Spleen (tissue), 11 donors: ENCODE measurements around the gene POLN. TPM values are rescaled to one million over a fixed set of nuclear protein-coding genes. Genes with fewer than 3 reads are reported as not detected.

Experiments used
- DNase-seq: peaks from one replicate; pipeline ENCODE4 v3.0.0-alpha.2; 2020
- H3K27ac ChIP-seq, 8 donors: fragments of 200-600 bp; sonication (generic) in 7 of 8; 1 replicate in 4 of 8; 2 replicates in 4 of 8; pipeline versions ENCODE4 v1.5.0 to v1.8.0; 2016 to 2021; ENCODE audit warnings: inconsistent platforms in 4 of 8, mild to moderate bottlenecking in 4 of 8, moderate library complexity in 1 of 8
- H3K27me3 ChIP-seq, 7 donors: fragments of 200-600 bp; sonication (generic) in 6 of 7; replicated peaks in 1 of 7; 1 replicate in 4 of 7; 2 replicates in 3 of 7; pipeline versions ENCODE4 v1.5.0 to v1.8.0; 2016 to 2021; ENCODE audit warnings: inconsistent platforms in 3 of 7, mild to moderate bottlenecking in 1 of 7
- H3K36me3 ChIP-seq, 6 donors: fragments of 200-600 bp; sonication (generic) in 5 of 6; 1 replicate in 4 of 6; 2 replicates in 2 of 6; pipeline versions ENCODE4 v1.5.0 to v1.8.0; 2016 to 2021; ENCODE audit warnings: inconsistent platforms in 2 of 6
- H3K4me1 ChIP-seq, 6 donors: fragments of 200-600 bp; sonication (generic) in 5 of 6; 1 replicate in 3 of 6; 2 replicates in 3 of 6; pipeline versions ENCODE4 v1.5.0 to v1.8.0; 2016 to 2021; ENCODE audit warnings: inconsistent platforms in 3 of 6
- H3K4me3 ChIP-seq, 8 donors: fragments of 200-600 bp; sonication (generic) in 7 of 8; 1 replicate in 4 of 8; 2 replicates in 4 of 8; pipeline versions ENCODE4 v1.5.0 to v1.8.0; 2016 to 2021; ENCODE audit warnings: inconsistent platforms in 4 of 8, mild to moderate bottlenecking in 4 of 8, moderate library complexity in 2 of 8
- H3K9me3 ChIP-seq, 8 donors: fragments of 200-600 bp; sonication (generic) in 7 of 8; 1 replicate in 4 of 8; 2 replicates in 4 of 8; pipeline versions ENCODE4 v1.5.0 to v1.8.0; 2016 to 2021; ENCODE audit warnings: inconsistent platforms in 4 of 8
- POLR2A ChIP-seq, 3 donors: fragments of 450-650 bp; IDR thresholded peaks; one replicate each; pipeline ENCODE4 v1.5.1; 2017; ENCODE audit warnings: antibody characterized with exemption in 3 of 3, mild to moderate bottlenecking in 1 of 3
- POLR2AphosphoS5 ChIP-seq, 3 donors: sonication (generic); formaldehyde crosslinking; IDR thresholded peaks; one replicate each; pipeline ENCODE4 v1.5.1; 2017; ENCODE audit warnings: antibody characterized with exemption in 3 of 3
- WGBS, 5 donors: extraction: QIAGEN DNeasy Blood & Tissue Kit in 3 of 5; methylation state at CpG; one replicate each; pipeline versions ENCODE4 v1.1.5 to v1.1.7; 2013 to 2018; 5-methylcytosine and 5-hydroxymethylcytosine counted together
- intact Hi-C: fragments of 100-400 bp; cut with DNase I; formaldehyde crosslinking; loops from one replicate; pipeline ENCODE4 v1.15.0; 2023; ENCODE audit warnings: low total_unique reads
- polyA plus RNA-seq, 3 donors: library from polyadenylated mRNA; stranded (reverse); fragments of 200-250 nt; gene quantifications; one replicate each; pipeline ENCODE4 v1.2.1, GENCODE V29; 2013
- total RNA-seq, 7 donors: library from RNA; depleted of rRNA in 3 of 7; stranded (reverse); fragments of >200 nt in 3 of 7; fragmentation: NEBNext Ultra II Directional in 4 of 7; extraction: Animal tissue kit (Norgen Biotek cat#: 25700) in 4 of 7; gene quantifications; one replicate each; pipeline versions ENCODE4 v1.1.0 to v1.2.1, GENCODE V29; 2016 to 2021
- TF ChIP-seq, protein P1 (sequence below), 11 experiments: fragments of 200-600 bp in 7 of 11; fragments of 450-650 bp in 4 of 11; sonication (generic) in 4 of 11; IDR thresholded peaks in 8 of 11; conservative IDR thresholded peaks in 3 of 11; 1 replicate in 7 of 11; 2 replicates in 4 of 11; pipeline versions ENCODE4 v1.4.0 to v1.8.0; 2016 to 2021; ENCODE audit warnings: antibody characterized with exemption in 11 of 11, inconsistent platforms in 4 of 11, mild to moderate bottlenecking in 1 of 11
- donor health status: healthy with polysubstance abuse.
- donor health status: DM: no; HTN: no; CAD: no; lungs with moderate emphysema.
- donor health status: DM: no; HTN: no; CAD: no.
- donor health status: Bipolar disorder and iron deficiency.
- donor health status: healthy.
- donor health status: DM: no; HTN: no; CAD: no.
- donor health status: DM: yes; HTN: yes; CAD: no.

Gene POLN
- total and polyA plus RNA-seq, 10 donors: 1.2 to 3.5 (median 2.5) TPM

DNA sequence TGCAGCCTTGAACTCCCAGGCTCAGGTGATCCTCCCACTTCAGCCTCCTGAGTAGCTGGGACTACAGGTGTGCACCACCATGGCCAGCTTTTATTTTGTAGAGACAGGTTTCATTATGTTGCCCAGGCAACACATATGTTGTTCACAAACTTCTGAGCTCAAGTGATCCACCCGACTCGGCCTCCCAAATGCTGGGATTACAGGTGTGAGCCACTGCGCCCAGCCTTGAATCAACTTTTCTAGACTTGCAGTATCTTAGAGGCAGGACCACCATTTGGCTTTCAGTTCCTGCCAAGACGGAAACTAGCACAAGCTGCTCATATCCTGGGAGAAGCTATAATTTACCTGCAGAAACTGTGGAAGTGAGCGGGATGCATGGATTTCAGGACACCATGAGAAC lies 162.9 kb downstream of the POLN start:
- Histone ChIP-seq H3K4me3 (no peak overlapping the region), H3K27ac (no peak overlapping the region), H3K27me3 (no peaks in the 10 kb centered on the region), H3K9me3 (no peaks in the 10 kb centered on the region), H3K4me1 (no peaks in the 10 kb centered on the region), H3K36me3 (no peaks in the 10 kb centered on the region)
- no peak for DNase-seq
- TF ChIP-seq POLR2A (IDR thresholded peaks at IDR 0.05) (no peak), POLR2AphosphoS5 (IDR thresholded peaks at IDR 0.05) (no peak)
- TF ChIP-seq, protein P1, sequence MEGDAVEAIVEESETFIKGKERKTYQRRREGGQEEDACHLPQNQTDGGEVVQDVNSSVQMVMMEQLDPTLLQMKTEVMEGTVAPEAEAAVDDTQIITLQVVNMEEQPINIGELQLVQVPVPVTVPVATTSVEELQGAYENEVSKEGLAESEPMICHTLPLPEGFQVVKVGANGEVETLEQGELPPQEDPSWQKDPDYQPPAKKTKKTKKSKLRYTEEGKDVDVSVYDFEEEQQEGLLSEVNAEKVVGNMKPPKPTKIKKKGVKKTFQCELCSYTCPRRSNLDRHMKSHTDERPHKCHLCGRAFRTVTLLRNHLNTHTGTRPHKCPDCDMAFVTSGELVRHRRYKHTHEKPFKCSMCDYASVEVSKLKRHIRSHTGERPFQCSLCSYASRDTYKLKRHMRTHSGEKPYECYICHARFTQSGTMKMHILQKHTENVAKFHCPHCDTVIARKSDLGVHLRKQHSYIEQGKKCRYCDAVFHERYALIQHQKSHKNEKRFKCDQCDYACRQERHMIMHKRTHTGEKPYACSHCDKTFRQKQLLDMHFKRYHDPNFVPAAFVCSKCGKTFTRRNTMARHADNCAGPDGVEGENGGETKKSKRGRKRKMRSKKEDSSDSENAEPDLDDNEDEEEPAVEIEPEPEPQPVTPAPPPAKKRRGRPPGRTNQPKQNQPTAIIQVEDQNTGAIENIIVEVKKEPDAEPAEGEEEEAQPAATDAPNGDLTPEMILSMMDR (IDR thresholded peaks at IDR 0.05 in 8 of 11, conservative IDR thresholded peaks at IDR 0.05 in 3 of 11): no peak
- intact Hi-C loops: no loop called here
- WGBS, 5 donors: 89 to 98% (median 90%) methylated on average over 4 to 5 of the region's 5 CpGs

DNA sequence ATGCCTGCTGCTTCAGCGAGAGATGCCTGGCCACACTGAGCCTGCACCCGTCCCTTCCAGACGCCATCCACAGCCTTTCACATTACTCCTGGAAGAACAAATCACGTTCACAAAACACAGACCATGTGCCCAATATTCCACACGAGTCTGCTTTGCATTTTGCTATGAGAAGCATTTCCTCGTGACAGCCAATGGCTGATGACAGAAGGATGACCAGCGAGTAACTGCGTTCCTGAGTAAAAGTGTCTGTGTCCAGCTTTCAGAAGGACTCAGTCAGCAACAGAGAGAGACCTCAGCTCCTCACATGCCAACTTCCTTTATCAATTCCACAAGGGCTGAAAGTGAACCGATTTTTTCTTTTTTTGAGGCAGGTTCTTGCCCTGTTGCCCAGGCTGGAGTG lies 163.3 kb downstream of the POLN start:
- no peak for DNase-seq
- intact Hi-C loops: no loop called here
- TF ChIP-seq POLR2A (IDR thresholded peaks at IDR 0.05) (no peak), POLR2AphosphoS5 (IDR thresholded peaks at IDR 0.05) (no peak)
- TF ChIP-seq, protein P1 (IDR thresholded peaks at IDR 0.05 in 8 of 11, conservative IDR thresholded peaks at IDR 0.05 in 3 of 11): no peak
- Histone ChIP-seq H3K4me3 (no peak overlapping the region), H3K27ac (no peak overlapping the region), H3K4me1 (no peaks in the 10 kb centered on the region), H3K27me3 (no peaks in the 10 kb centered on the region), H3K9me3 (no peaks in the 10 kb centered on the region), H3K36me3 (no peaks in the 10 kb centered on the region)
- WGBS, 5 donors: 75 to 85% (median 80%) methylated on average over 8 to 9 of the region's 9 CpGs

DNA sequence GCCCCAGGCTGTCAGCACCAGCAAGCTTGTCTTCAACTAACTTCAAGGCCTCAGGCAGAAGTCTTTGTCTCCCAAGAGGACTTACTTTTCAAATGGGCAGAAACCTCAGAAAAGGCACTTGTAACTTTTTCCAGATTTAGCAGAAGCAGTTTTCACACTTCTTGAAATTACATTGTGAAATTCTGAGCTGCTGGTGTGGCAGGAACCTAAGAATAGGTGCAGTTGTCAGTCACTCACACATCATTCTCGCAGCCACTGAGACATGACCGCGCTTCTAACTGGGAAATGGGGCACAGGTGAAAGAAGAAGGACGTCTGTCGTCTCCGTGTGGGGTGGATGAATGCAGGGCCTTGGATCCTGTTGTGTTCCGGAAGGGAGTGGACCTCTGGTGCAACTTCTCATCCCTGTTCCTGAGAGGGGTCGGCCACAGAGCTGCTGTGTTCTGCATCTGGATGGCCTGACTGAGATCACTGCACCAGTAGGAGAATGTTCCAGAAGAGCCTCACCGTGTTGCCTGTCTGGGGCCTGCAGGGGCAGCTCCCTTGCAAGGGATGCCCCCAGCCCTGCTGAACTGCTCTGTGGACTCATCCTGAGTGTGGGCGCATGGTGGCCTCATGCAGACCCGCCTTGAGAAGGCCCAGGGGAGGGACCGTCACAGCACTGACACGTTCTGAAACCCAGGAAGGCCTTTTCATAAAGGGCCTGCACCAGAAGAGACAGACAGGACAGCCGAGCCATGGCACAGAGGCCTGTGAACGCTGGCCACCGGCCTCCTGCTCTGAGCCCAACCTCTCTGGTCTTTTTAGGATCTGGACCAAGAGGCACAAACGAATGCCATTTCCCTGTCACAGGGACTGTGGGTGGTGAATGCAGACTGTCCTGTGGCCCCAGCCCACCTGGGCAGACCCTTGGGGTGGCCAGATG lies 164.1 kb downstream of the POLN start:
- intact Hi-C loops: no loop called here
- 80 to 89% (median 87%) methylated on average over 17 of the region's 17 CpGs for WGBS, 5 donors
- peak; percentile 54 for DNase-seq

More for the DNA sequence above, 164.1 kb downstream of the POLN start:
- Histone ChIP-seq H3K27ac (no peak overlapping the region), H3K4me1 (peaks cover 0 to 4% (median 0%) of the 10 kb centered on the region in 6 donors), H3K4me3 (no peak overlapping the region), H3K36me3 (no peaks in the 10 kb centered on the region), H3K9me3 (no peaks in the 10 kb centered on the region), H3K27me3 (no peaks in the 10 kb centered on the region)
- TF ChIP-seq POLR2A (IDR thresholded peaks at IDR 0.05) (no peak), POLR2AphosphoS5 (IDR thresholded peaks at IDR 0.05) (no peak)
- TF ChIP-seq, protein P1 (IDR thresholded peaks at IDR 0.05 in 8 of 11, conservative IDR thresholded peaks at IDR 0.05 in 3 of 11): no peak
